NK-92 treated with Interleukin-12 subunit alpha and Interleukin-12 subunit beta, amount 100 ng/mL, for 24 hours (cell line): ENCODE data around the gene KLHL26.

Experiments
- DNase-seq: peaks from one replicate; lab custom pipeline; 2025; lab: John Stamatoyannopoulos, UW

Gene KLHL26

GRCh38 chr19:18718846-18719458 is 82.1 kb downstream of the KLHL26 start:
- no peak for DNase-seq

GRCh38 chr19:18719541-18719940 is 82.7 kb downstream of the KLHL26 start:
- no peak for DNase-seq
